Trophoblast cell (in vitro differentiated cells and primary cell): ENCODE measurements around the gene THSD4.

Source experiments
- DNase-seq, 2 donors: peaks; one replicate each; pipeline ENCODE4 v3.0.0-alpha.2; 2016
- H2AFZ ChIP-seq: 2 replicates; pipeline ENCODE4 v1.6.1; 2013; ENCODE audit warnings: low read length, moderate library complexity, mild to moderate bottlenecking; ENCODE audit not compliant: insufficient read depth, poor library complexity
- H2AK5ac ChIP-seq: 2 replicates; pipeline ENCODE4 v1.6.1; 2013; ENCODE audit warnings: mild to moderate bottlenecking, low read length
- H2BK120ac ChIP-seq: 2 replicates; pipeline ENCODE4 v1.6.1; 2013; ENCODE audit warnings: low read length, mild to moderate bottlenecking, moderate library complexity; ENCODE audit not compliant: insufficient read depth, poor library complexity
- H2BK12ac ChIP-seq: 2 replicates; pipeline ENCODE4 v1.6.1; 2013; ENCODE audit warnings: mild to moderate bottlenecking, low read length, moderate library complexity
- H2BK5ac ChIP-seq: 2 replicates; pipeline ENCODE4 v1.6.1; 2013; ENCODE audit warnings: low read length, low read depth, moderate library complexity, mild to moderate bottlenecking; ENCODE audit not compliant: poor library complexity
- H3K14ac ChIP-seq: 2 replicates; pipeline ENCODE4 v1.6.1; 2013; ENCODE audit warnings: mild to moderate bottlenecking, low read length
- H3K18ac ChIP-seq: 2 replicates; pipeline ENCODE4 v1.6.1; 2013; ENCODE audit warnings: mild to moderate bottlenecking, low read length
- H3K23ac ChIP-seq: 2 replicates; pipeline ENCODE4 v1.6.1; 2013; ENCODE audit warnings: low read length
- H3K27ac ChIP-seq: 2 replicates; pipeline ENCODE4 v1.5.1; 2013; ENCODE audit warnings: low read depth, mild to moderate bottlenecking, inconsistent platforms, low read length, moderate library complexity
- H3K27me3 ChIP-seq: 2 replicates; pipeline ENCODE4 v1.6.1; 2013; ENCODE audit warnings: inconsistent platforms, mild to moderate bottlenecking, low read length, moderate library complexity; ENCODE audit not compliant: insufficient read depth
- H3K36me3 ChIP-seq, 2 experiments: 1 replicate in 1 of 2; 2 replicates in 1 of 2; pipeline ENCODE4 v1.6.1; 2013; ENCODE audit warnings: low read length in 2 of 2, mild to moderate bottlenecking in 2 of 2, moderate library complexity in 1 of 2; ENCODE audit not compliant: insufficient read depth in 2 of 2, control insufficient read depth in 1 of 2
- H3K4ac ChIP-seq: 2 replicates; pipeline ENCODE4 v1.6.1; 2013; ENCODE audit warnings: low read depth, mild to moderate bottlenecking, low read length, moderate library complexity
- H3K4me1 ChIP-seq, 2 experiments: 1 replicate in 1 of 2; 2 replicates in 1 of 2; pipeline ENCODE4 v1.6.1; 2013; ENCODE audit warnings: low read length in 2 of 2, mild to moderate bottlenecking in 2 of 2, moderate library complexity in 1 of 2; ENCODE audit not compliant: insufficient read depth in 2 of 2, control insufficient read depth in 1 of 2
- H3K4me2 ChIP-seq: 2 replicates; pipeline ENCODE4 v1.6.1; 2013; ENCODE audit warnings: inconsistent platforms, mild to moderate bottlenecking, low read length, moderate library complexity
- H3K4me3 ChIP-seq: 2 replicates; pipeline ENCODE4 v1.5.1; 2013; ENCODE audit warnings: mild to moderate bottlenecking, low read depth, low read length, inconsistent platforms
- H3K79me1 ChIP-seq: one replicate; pipeline ENCODE4 v1.6.1; 2013; ENCODE audit warnings: low read length
- H3K79me2 ChIP-seq: 2 replicates; pipeline ENCODE4 v1.6.1; 2013; ENCODE audit warnings: low read length, mild to moderate bottlenecking; ENCODE audit not compliant: control insufficient read depth, insufficient read depth, poor library complexity
- H3K9ac ChIP-seq: 2 replicates; pipeline ENCODE4 v1.6.1; 2013; ENCODE audit warnings: mild to moderate bottlenecking, low read length
- H3K9me3 ChIP-seq: 2 replicates; pipeline ENCODE4 v1.6.1; 2013; ENCODE audit warnings: low read depth, mild to moderate bottlenecking, control low read depth, inconsistent platforms, low read length; ENCODE audit not compliant: insufficient read depth
- H4K12ac ChIP-seq: 2 replicates; pipeline ENCODE4 v1.6.1; 2013; ENCODE audit warnings: low read depth, mild to moderate bottlenecking, low read length, moderate library complexity
- H4K8ac ChIP-seq: 2 replicates; pipeline ENCODE4 v1.6.1; 2013; ENCODE audit warnings: low read depth, mild to moderate bottlenecking, low read length, moderate library complexity
- H4K91ac ChIP-seq: one replicate; pipeline ENCODE4 v1.6.1; 2013; ENCODE audit warnings: low read depth, mild to moderate bottlenecking, low read length, moderate library complexity
- WGBS: extraction: QIAGEN DNeasy Blood & Tissue Kit; methylation state at CpG from one replicate; pipeline ENCODE4 v1.1.7; 2013; ENCODE audit warnings: missing lambda C conversion rate; ENCODE audit not compliant: insufficient read length, insufficient coverage; ENCODE audit errors: extremely low coverage; 5-methylcytosine and 5-hydroxymethylcytosine counted together

THSD4 gene

DNA sequence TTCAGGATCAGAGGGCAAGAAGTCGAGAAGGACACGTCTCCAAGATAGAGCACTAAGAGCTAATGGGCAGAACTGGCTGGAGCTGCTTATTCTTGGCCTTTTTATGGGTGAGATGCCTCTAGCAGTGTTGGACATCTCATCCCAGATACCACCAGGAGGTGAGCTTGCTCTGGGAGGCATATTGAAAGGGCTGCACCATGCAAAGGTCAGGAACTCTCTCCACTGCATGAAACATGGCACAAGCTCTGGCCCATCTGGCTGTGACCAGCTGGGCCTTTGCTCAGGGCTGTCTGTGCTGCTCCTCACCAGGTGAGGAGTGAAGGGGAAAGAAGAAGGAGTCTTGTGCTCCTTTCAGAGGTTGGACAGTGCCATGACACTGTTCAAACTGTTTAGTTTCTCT is 188.7 kb downstream of the THSD4 start:
- Histone ChIP-seq H4K91ac (no peak overlapping the region), H3K4me3 (no peak overlapping the region), H4K8ac (no peak overlapping the region), H3K27me3 (no peaks in the 10 kb centered on the region), H3K23ac (no peak overlapping the region), H3K4ac (no peak overlapping the region), H2AK5ac (no peak overlapping the region), H4K12ac (no peak overlapping the region), H3K9ac (no peak overlapping the region), H2AFZ (no peak overlapping the region), H3K36me3 (no peaks in the 10 kb centered on the region), H2BK120ac (no peak overlapping the region), H3K79me2 (no peaks in the 10 kb centered on the region), H3K79me1 (no peaks in the 10 kb centered on the region), H3K14ac (no peak overlapping the region), H3K9me3 (peaks cover 2% of the 10 kb centered on the region), H3K27ac (no peak overlapping the region), H3K4me2 (no peak overlapping the region), H2BK5ac (no peak overlapping the region), H2BK12ac (no peak overlapping the region), H3K18ac (no peak overlapping the region), H3K4me1 (no peaks in the 10 kb centered on the region)
- no peak for DNase-seq
- WGBS: no CpG with 5 or more reads among the region's 2 CpGs

GRCh38 chr15:71304681-71305080 is 189.4 kb downstream of the THSD4 start:
- DNase-seq: no peak
- Histone ChIP-seq H3K4me1 (no peaks in the 10 kb centered on the region), H4K8ac (no peak overlapping the region), H2BK5ac (no peak overlapping the region), H2BK120ac (no peak overlapping the region), H3K4me3 (no peak overlapping the region), H3K27me3 (no peaks in the 10 kb centered on the region), H2AFZ (no peak overlapping the region), H3K4ac (no peak overlapping the region), H3K79me1 (no peaks in the 10 kb centered on the region), H3K9ac (no peak overlapping the region), H3K79me2 (no peaks in the 10 kb centered on the region), H3K23ac (no peak overlapping the region), H3K36me3 (no peaks in the 10 kb centered on the region), H3K18ac (no peak overlapping the region), H3K4me2 (no peak overlapping the region), H3K27ac (no peak overlapping the region), H4K12ac (no peak overlapping the region), H3K14ac (no peak overlapping the region), H2AK5ac (no peak overlapping the region), H4K91ac (no peak overlapping the region), H2BK12ac (no peak overlapping the region), H3K9me3 (peaks cover 2% of the 10 kb centered on the region)
- no CpG with 5 or more reads among the region's 4 CpGs for WGBS

- Histone ChIP-seq H3K14ac (no peak overlapping the region), H3K4me3 (no peak overlapping the region), H2BK120ac (no peak overlapping the region), H4K8ac (no peak overlapping the region), H3K23ac (no peak overlapping the region), H2AK5ac (no peak overlapping the region), H4K12ac (no peak overlapping the region), H2AFZ (no peak overlapping the region), H3K4me1 (no peaks in the 10 kb centered on the region), H2BK5ac (no peak overlapping the region), H3K9ac (no peak overlapping the region), H3K79me1 (no peaks in the 10 kb centered on the region), H2BK12ac (no peak overlapping the region), H3K4ac (no peak overlapping the region), H3K79me2 (no peaks in the 10 kb centered on the region), H3K27ac (no peak overlapping the region), H3K36me3 (no peaks in the 10 kb centered on the region), H3K18ac (no peak overlapping the region), H3K27me3 (no peaks in the 10 kb centered on the region), H4K91ac (no peak overlapping the region), H3K9me3 (peaks cover 2% of the 10 kb centered on the region), H3K4me2 (no peak overlapping the region)
- no peak for DNase-seq
These were observed 191.3 kb downstream of the THSD4 start for GRCh38 chr15:71306538-71306937.

GRCh38 chr15:71312194-71312708 is 197.0 kb downstream of the THSD4 start:
- Histone ChIP-seq H4K8ac (no peak overlapping the region), H3K27ac (no peak overlapping the region), H3K36me3 (no peaks in the 10 kb centered on the region)

More at GRCh38 chr15:71312194-71312708, 197.0 kb downstream of the THSD4 start:
- Histone ChIP-seq H3K9ac (no peak overlapping the region), H3K4me2 (no peak overlapping the region), H2AFZ (no peak overlapping the region), H2BK120ac (no peak overlapping the region), H4K12ac (no peak overlapping the region), H3K27me3 (no peaks in the 10 kb centered on the region), H2BK12ac (no peak overlapping the region), H3K79me2 (no peaks in the 10 kb centered on the region), H3K4me3 (no peak overlapping the region), H3K9me3 (peaks cover 4% of the 10 kb centered on the region), H3K23ac (no peak overlapping the region), H3K14ac (no peak overlapping the region), H4K91ac (no peak overlapping the region), H3K18ac (no peak overlapping the region), H2BK5ac (no peak overlapping the region), H3K79me1 (no peaks in the 10 kb centered on the region), H3K4ac (no peak overlapping the region), H2AK5ac (no peak overlapping the region), H3K4me1 (no peaks in the 10 kb centered on the region)
- DNase-seq: no peak
- WGBS: no CpG with 5 or more reads among the region's 8 CpGs
